NCI-H1694 (cell line): Measurements from ENCODE around the gene CISH.

Experiments
- DNase-seq: peaks from one replicate; lab custom pipeline; 2025; lab: John Stamatoyannopoulos, UW

The CISH gene

GRCh38 chr3:50599115-50599715 is 12.4 kb downstream of the CISH start:
- no peak for DNase-seq

GRCh38 chr3:50594253-50594785 is 17.3 kb downstream of the CISH start:
- no peak for DNase-seq

- no peak for DNase-seq
Observed at GRCh38 chr3:50592568-50592967, 19.0 kb downstream of the CISH start.

GRCh38 chr3:50591196-50591741 is 20.3 kb downstream of the CISH start:
- no peak for DNase-seq

- DNase-seq: no peak
Observed at GRCh38 chr3:50588759-50589433, 22.7 kb downstream of the CISH start.

GRCh38 chr3:50587806-50588758 is 23.5 kb downstream of the CISH start:
- DNase-seq: no peak

- no peak for DNase-seq
Observed at GRCh38 chr3:50587373-50587772, 24.2 kb downstream of the CISH start.

GRCh38 chr3:50586763-50587070 is 24.9 kb downstream of the CISH start:
- DNase-seq: no peak

GRCh38 chr3:50585919-50586762 is 25.4 kb downstream of the CISH start:
- no peak for DNase-seq

- DNase-seq: no peak
Observed at GRCh38 chr3:50584391-50584790, 27.2 kb downstream of the CISH start.

- no peak for DNase-seq
Observed at GRCh38 chr3:50583897-50584296, 27.7 kb downstream of the CISH start.

- no peak for DNase-seq
Observed at GRCh38 chr3:50582083-50582482, 29.5 kb downstream of the CISH start.

GRCh38 chr3:50581459-50581842 is 30.1 kb downstream of the CISH start:
- DNase-seq: no peak

GRCh38 chr3:50580683-50581458 is 30.7 kb downstream of the CISH start:
- DNase-seq: no peak

- DNase-seq: no peak
Observed at GRCh38 chr3:50577348-50577747, 34.2 kb downstream of the CISH start.

- DNase-seq: no peak
Observed at GRCh38 chr3:50575372-50575771, 36.2 kb downstream of the CISH start.

GRCh38 chr3:50574444-50574831 is 37.1 kb downstream of the CISH start:
- DNase-seq: no peak

- no peak for DNase-seq
Observed at GRCh38 chr3:50573566-50574443, 37.8 kb downstream of the CISH start.

- DNase-seq: no peak
Observed at GRCh38 chr3:50572801-50573371, 38.7 kb downstream of the CISH start.
